Vagina (tissue), 2 donors: Measurements from ENCODE around the gene IFT57. TPM values are rescaled to one million over a fixed set of nuclear protein-coding genes. Genes with fewer than 3 reads are reported as not detected.

Source experiments
- DNase-seq, 2 donors: peaks; one replicate each; pipeline ENCODE4 v3.0.0-alpha.2; 2017; ENCODE audit errors: extremely low spot score in 2 of 2
- H3K27ac ChIP-seq: fragments of 200-600 bp; sonication (generic); one replicate; pipeline ENCODE4 v1.5.1; 2019
- H3K27me3 ChIP-seq: fragments of 200-600 bp; sonication (generic); one replicate; pipeline ENCODE4 v1.5.1; 2019
- H3K36me3 ChIP-seq, 2 donors: fragments of 200-600 bp; sonication (generic); one replicate each; pipeline ENCODE4 v1.5.1; 2017 to 2019
- H3K4me1 ChIP-seq: fragments of 200-600 bp; sonication (generic); one replicate; pipeline ENCODE4 v1.5.1; 2019
- H3K4me3 ChIP-seq, 2 donors: fragments of 200-600 bp; sonication (generic); 1 replicate in 1 of 2; 2 replicates in 1 of 2; pipeline ENCODE4 v1.5.1; 2016 to 2019
- H3K9me3 ChIP-seq: fragments of 200-600 bp; sonication (generic); one replicate; pipeline ENCODE4 v1.5.1; 2019
- POLR2A ChIP-seq, 2 donors: fragments of 450-650 bp; IDR thresholded peaks; one replicate each; pipeline ENCODE4 v1.6.1; 2017; ENCODE audit warnings: antibody characterized with exemption in 2 of 2, mild to moderate bottlenecking in 2 of 2, moderate library complexity in 2 of 2
- POLR2AphosphoS5 ChIP-seq, 2 donors: sonication (generic); formaldehyde crosslinking; IDR thresholded peaks; one replicate each; pipeline ENCODE4 v1.9.0; 2017; ENCODE audit warnings: antibody characterized with exemption in 2 of 2, mild to moderate bottlenecking in 2 of 2, low read depth in 1 of 2; ENCODE audit not compliant: insufficient read depth in 1 of 2
- intact Hi-C: fragments of 100-400 bp; cut with DNase I; formaldehyde crosslinking; loops from one replicate; pipeline ENCODE4 v1.15.1; 2023
- total RNA-seq: library from RNA; depleted of rRNA; stranded (reverse); fragments of >200 nt; gene quantifications from one replicate; pipeline ENCODE4 v1.2.3, GENCODE V29; 2016
- TF ChIP-seq, protein P1 (sequence below), 3 experiments: fragments of 450-650 bp in 2 of 3; fragments of 200-600 bp in 1 of 3; sonication (generic) in 1 of 3; IDR thresholded peaks; one replicate each; pipeline ENCODE4 v1.5.1; 2017 to 2019; ENCODE audit warnings: antibody characterized with exemption in 3 of 3, mild to moderate bottlenecking in 2 of 3, moderate library complexity in 2 of 3

IFT57 gene
- total RNA-seq, 1 donor from 2014 or later, result 44.9 TPM

DNA sequence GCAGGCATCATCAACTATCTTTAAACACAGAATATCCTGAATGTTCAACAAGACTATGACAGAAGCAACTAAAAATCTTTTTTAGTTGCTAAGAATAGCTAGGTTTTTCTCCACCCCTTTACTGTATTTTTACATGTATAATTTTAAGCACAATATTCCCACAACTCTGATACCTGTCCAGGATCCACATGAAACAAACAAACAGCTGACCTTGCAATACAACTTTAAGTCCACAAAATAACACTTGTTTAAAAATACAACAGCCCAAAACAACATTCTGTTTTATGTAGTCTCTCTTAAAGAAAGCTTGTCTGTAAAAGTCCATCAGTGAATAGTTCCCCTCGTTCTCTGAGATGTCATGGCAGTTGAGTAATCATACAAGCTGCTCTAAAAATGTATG lies 41.1 kb downstream of the IFT57 start:
- no peaks in the 10 kb centered on the region for H3K27me3 ChIP-seq
- H3K36me3 ChIP-seq, result no peaks in the 10 kb centered on the region
- TF ChIP-seq POLR2AphosphoS5 (IDR thresholded peaks at IDR 0.05; ENCODE audit: insufficient read depth in 1 of 2, low read depth in 1 of 2), result no peak
- TF ChIP-seq, protein P1, sequence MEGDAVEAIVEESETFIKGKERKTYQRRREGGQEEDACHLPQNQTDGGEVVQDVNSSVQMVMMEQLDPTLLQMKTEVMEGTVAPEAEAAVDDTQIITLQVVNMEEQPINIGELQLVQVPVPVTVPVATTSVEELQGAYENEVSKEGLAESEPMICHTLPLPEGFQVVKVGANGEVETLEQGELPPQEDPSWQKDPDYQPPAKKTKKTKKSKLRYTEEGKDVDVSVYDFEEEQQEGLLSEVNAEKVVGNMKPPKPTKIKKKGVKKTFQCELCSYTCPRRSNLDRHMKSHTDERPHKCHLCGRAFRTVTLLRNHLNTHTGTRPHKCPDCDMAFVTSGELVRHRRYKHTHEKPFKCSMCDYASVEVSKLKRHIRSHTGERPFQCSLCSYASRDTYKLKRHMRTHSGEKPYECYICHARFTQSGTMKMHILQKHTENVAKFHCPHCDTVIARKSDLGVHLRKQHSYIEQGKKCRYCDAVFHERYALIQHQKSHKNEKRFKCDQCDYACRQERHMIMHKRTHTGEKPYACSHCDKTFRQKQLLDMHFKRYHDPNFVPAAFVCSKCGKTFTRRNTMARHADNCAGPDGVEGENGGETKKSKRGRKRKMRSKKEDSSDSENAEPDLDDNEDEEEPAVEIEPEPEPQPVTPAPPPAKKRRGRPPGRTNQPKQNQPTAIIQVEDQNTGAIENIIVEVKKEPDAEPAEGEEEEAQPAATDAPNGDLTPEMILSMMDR (IDR thresholded peaks at IDR 0.05), result no peak
- intact Hi-C loops, result no loop called here
- H3K27ac ChIP-seq, result no peak overlapping the region
- no peak overlapping the region for H3K4me3 ChIP-seq
- no peak for DNase-seq
- H3K9me3 ChIP-seq, result no peaks in the 10 kb centered on the region
- H3K4me1 ChIP-seq, result peaks cover 7% of the 10 kb centered on the region

DNA sequence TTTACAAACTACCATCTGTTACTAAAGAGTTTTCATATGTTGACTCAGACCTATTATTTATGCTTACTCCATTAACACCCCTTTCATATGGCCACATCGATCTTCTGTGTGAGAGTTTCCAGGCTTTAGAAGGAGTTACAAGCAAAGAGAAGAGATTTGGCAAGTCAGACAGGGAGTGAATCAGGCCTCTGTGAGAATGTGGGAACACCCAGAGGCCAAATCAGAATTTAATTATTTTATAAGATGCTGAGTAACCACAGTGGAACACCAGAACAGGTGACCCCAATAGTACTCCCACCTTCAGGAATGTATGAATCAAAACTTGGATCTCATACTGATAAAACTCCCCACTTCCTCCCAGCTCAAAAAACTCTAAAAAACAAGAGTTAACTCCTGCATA lies 42.0 kb downstream of the IFT57 start:
- Histone ChIP-seq H3K36me3 (no peaks in the 10 kb centered on the region), H3K9me3 (no peaks in the 10 kb centered on the region), H3K27me3 (no peaks in the 10 kb centered on the region), H3K4me1 (peaks cover 7% of the 10 kb centered on the region), H3K27ac (no peak overlapping the region), H3K4me3 (no peak overlapping the region)
- TF ChIP-seq POLR2A (IDR thresholded peaks at IDR 0.05) (no peak), POLR2AphosphoS5 (IDR thresholded peaks at IDR 0.05; ENCODE audit: insufficient read depth in 1 of 2, low read depth in 1 of 2) (no peak)
- TF ChIP-seq, protein P1 (IDR thresholded peaks at IDR 0.05), result no peak
- no peak for DNase-seq
- intact Hi-C loops, result no loop called here

DNA sequence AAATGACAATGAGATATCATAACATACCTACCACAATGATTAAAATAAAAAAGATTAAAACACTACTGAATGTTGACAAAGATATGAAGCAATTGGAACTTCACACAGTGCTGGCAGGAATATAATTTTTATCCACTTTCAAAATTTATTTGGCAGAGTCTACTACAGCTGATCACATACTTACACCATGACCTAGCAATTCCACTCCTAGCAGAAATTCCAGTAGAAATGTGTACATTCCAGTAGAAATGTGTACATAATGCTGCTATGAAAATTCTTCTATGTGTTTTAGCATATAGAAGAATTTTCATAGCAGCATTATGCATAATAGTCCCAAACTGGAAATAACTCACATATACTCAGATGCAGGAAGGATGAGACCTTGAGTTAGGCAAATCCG lies 43.5 kb downstream of the IFT57 start:
- intact Hi-C loops, result no loop called here
- H3K9me3 ChIP-seq, result no peaks in the 10 kb centered on the region
- DNase-seq, result no peak
- no peaks in the 10 kb centered on the region for H3K36me3 ChIP-seq
- no peak overlapping the region for H3K27ac ChIP-seq
- H3K4me1 ChIP-seq, result peaks cover 7% of the 10 kb centered on the region
- H3K4me3 ChIP-seq, result no peak overlapping the region
- no peaks in the 10 kb centered on the region for H3K27me3 ChIP-seq
- TF ChIP-seq POLR2A (IDR thresholded peaks at IDR 0.05) (no peak), POLR2AphosphoS5 (IDR thresholded peaks at IDR 0.05; ENCODE audit: insufficient read depth in 1 of 2, low read depth in 1 of 2) (no peak)
- TF ChIP-seq, protein P1 (IDR thresholded peaks at IDR 0.05), result no peak

DNA sequence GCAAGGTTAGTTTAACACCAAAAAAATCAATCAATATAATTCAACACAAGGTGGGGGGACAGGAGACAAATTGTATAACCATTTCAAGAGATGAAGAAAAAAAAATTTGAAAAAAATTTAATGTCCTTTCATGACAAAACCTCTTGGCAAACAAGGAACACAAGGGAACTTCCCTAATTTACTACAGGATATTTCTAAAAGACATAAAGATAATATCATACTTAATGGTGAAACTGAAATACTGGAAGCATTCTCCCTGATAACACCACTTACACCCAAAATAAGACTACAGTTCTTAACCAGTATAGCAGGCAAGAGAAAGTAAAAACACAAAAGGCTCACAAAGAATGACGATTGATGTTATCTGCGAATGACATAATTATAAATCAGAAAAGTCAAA lies 44.7 kb downstream of the IFT57 start:
- Histone ChIP-seq H3K4me1 (peaks cover 7% of the 10 kb centered on the region), H3K4me3 (no peak overlapping the region), H3K9me3 (no peaks in the 10 kb centered on the region), H3K27ac (no peak overlapping the region), H3K36me3 (no peaks in the 10 kb centered on the region), H3K27me3 (no peaks in the 10 kb centered on the region)
- no peak for DNase-seq
- TF ChIP-seq POLR2A (IDR thresholded peaks at IDR 0.05) (no peak), POLR2AphosphoS5 (IDR thresholded peaks at IDR 0.05; ENCODE audit: insufficient read depth in 1 of 2, low read depth in 1 of 2) (no peak)
- TF ChIP-seq, protein P1 (IDR thresholded peaks at IDR 0.05), result no peak
- intact Hi-C loops, result no loop called here

DNA sequence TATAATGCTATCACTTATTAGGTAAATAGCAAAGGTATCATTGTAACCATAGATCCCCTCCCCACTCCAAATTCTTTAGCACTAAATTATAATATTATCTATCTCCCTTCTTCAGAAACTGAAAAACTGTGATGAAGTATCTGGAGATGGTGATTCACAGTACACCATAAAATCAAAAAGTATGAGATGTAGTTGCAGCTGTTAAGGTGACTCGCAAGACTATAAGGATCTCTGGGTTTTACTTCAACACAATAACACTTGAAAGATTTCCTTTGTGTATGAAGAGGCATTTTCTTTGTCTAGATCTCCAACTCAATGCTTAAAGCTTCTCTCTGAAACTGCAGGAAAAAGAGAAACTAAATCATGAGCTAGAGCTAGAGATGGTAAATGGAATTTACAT lies 46.9 kb downstream of the IFT57 start:
- TF ChIP-seq, protein P1 (IDR thresholded peaks at IDR 0.05), result no peak
- TF ChIP-seq POLR2A (IDR thresholded peaks at IDR 0.05) (no peak), POLR2AphosphoS5 (IDR thresholded peaks at IDR 0.05; ENCODE audit: insufficient read depth in 1 of 2, low read depth in 1 of 2) (no peak)
- Histone ChIP-seq H3K27me3 (no peaks in the 10 kb centered on the region), H3K27ac (no peak overlapping the region), H3K9me3 (no peaks in the 10 kb centered on the region), H3K36me3 (no peaks in the 10 kb centered on the region), H3K4me3 (no peak overlapping the region), H3K4me1 (peaks cover 7% of the 10 kb centered on the region)
- intact Hi-C loops, result no loop called here
- DNase-seq, result no peak
